H1 (cell line): ENCODE data around the gene WDR89. TPM values are rescaled to one million over a fixed set of nuclear protein-coding genes. Genes with fewer than 3 reads are reported as not detected.

ENCODE experiments used
- CREB1 ChIP-seq: IDR thresholded peaks from 2 replicates; pipeline ENCODE4 v1.6.1; 2012; ENCODE audit warnings: inconsistent platforms
- CTBP2 ChIP-seq: IDR thresholded peaks from 2 replicates; pipeline ENCODE4 v1.7.0; 2011; ENCODE audit warnings: borderline replicate concordance, mild to moderate bottlenecking, moderate library complexity, mixed read lengths, low read length; ENCODE audit not compliant: insufficient read depth, insufficient read length
- JUN ChIP-seq: IDR thresholded peaks from 2 replicates; pipeline ENCODE4 v1.6.1; 2011; ENCODE audit warnings: low read depth, mild to moderate bottlenecking, improper control_type of control experiment, low read length
- polyA plus RNA-seq, 7 experiments: library from polyadenylated mRNA; depleted of rRNA in 3 of 7; stranded (reverse) in 5 of 7; unstranded in 2 of 7; fragments of >200 nt in 5 of 7; fragments of 200-250 nt in 2 of 7; gene quantifications; 1 replicate in 5 of 7; 2 replicates in 1 of 7; 4 replicates in 1 of 7; pipeline versions ENCODE4 v1.2.1 to v1.2.3, GENCODE V29; 2011 to 2013; ENCODE audit warnings: missing spikeins in 2 of 7, mixed read lengths in 2 of 7
- total RNA-seq: library from RNA; stranded (reverse); fragmentation: NEBNext Ultra II Directional; extraction: Animal tissue kit (Norgen Biotek cat#: 25700); gene quantifications from 2 replicates; pipeline ENCODE4 v1.2.1, GENCODE V29; 2021

Gene WDR89
- total and polyA plus RNA-seq, 2 of the 8 experiments (the other 6 are each of a cell fraction or from before 2014, with no cell fraction given), result 8.3 to 32.9 TPM

GRCh38 chr14:63659726-63660125 lies 18.1 kb upstream of the WDR89 start (continued):
- TF ChIP-seq CTBP2, result no peak
- TF ChIP-seq CREB1, result no peak
- no peak for TF ChIP-seq JUN
